Measurements from ENCODE around the gene CAMTA1. TPM values are rescaled to one million over a fixed set of nuclear protein-coding genes. Genes with fewer than 3 reads are reported as not detected.

CAMTA1 gene
- total and polyA plus RNA-seq, 8 donors = 42.8 to 213 (median 118) TPM

GRCh38 chr1:7482077-7482476, 696.8 kb downstream of the CAMTA1 start:
- peaks cover 0 to 15% (median 6%) of the 10 kb centered on the region in 4 donors for H3K4me1 ChIP-seq
- H3K9me3 ChIP-seq = no peaks in the 10 kb centered on the region
- no peak overlapping the region for H3K27ac ChIP-seq
- no peak overlapping the region for H3K4me3 ChIP-seq
- no peaks in the 10 kb centered on the region for H3K36me3 ChIP-seq
- WGBS, 5 donors = 64 to 82% (median 71%) methylated on average over 6 of the region's 6 CpGs
- H3K27me3 ChIP-seq = no peaks in the 10 kb centered on the region
- no peak for DNase-seq
- intact Hi-C loops (cut with DNase I; ENCODE audit: low total_unique reads) = no loop called here
- TF ChIP-seq POLR2A (IDR thresholded peaks at IDR 0.05) = no peak
- TF ChIP-seq CTCF (IDR thresholded peaks at IDR 0.05) = no peak
- no peak for TF ChIP-seq EP300 (IDR thresholded peaks at IDR 0.05)
- TF ChIP-seq POLR2AphosphoS5 (IDR thresholded peaks at IDR 0.05) = no peak

DNA sequence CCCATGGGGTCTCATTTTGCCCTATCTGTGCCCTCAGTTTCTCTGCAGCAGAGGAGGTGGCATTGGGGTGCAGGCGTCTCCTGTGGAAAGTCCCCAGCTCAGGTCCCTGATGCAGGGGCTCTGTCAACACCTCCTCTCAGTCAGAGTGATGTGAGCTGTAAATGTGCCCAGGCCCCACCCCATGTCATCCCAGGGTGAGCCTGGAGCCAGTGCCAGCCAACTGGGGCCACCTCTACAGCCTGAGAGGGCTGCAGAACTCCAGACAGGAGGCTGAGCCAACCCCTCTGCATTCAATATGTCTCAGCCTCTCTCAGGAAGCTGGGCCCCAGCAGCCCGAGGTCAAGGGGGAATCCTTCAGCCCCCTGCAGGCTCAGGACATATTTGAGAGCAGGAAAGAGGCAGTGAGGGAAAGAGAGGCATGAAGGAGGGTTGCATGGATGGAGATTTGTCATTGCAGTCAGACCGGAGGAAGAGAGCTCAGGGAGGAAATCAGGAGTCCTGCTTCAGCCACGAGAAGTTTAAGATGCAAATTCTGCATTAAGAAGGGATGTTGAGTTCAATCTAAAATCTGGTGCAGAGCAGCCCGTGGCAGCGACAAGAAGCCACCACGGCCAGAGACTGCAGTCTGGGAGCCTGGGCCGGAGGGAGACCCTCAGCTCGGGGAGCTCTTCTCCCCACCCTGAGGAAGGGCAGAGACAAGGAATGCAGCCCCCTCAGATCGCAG, 697.7 kb downstream of the CAMTA1 start:
- intact Hi-C loops (cut with DNase I; ENCODE audit: low total_unique reads) = no loop called here
- H3K4me1 ChIP-seq = peaks cover 0 to 12% (median 6%) of the 10 kb centered on the region in 4 donors
- no peak for DNase-seq
- no peaks in the 10 kb centered on the region for H3K9me3 ChIP-seq
- no peak overlapping the region for H3K27ac ChIP-seq
- no peaks in the 10 kb centered on the region for H3K36me3 ChIP-seq
- TF ChIP-seq POLR2AphosphoS5 (IDR thresholded peaks at IDR 0.05) = no peak
- no peak for TF ChIP-seq CTCF (IDR thresholded peaks at IDR 0.05)
- TF ChIP-seq EP300 (IDR thresholded peaks at IDR 0.05) = no peak
- TF ChIP-seq POLR2A (IDR thresholded peaks at IDR 0.05) = no peak
- H3K4me3 ChIP-seq = no peak overlapping the region
- no peaks in the 10 kb centered on the region for H3K27me3 ChIP-seq
- WGBS, 5 donors = 62 to 70% (median 66%) methylated on average over 9 to 10 of the region's 10 CpGs

DNA sequence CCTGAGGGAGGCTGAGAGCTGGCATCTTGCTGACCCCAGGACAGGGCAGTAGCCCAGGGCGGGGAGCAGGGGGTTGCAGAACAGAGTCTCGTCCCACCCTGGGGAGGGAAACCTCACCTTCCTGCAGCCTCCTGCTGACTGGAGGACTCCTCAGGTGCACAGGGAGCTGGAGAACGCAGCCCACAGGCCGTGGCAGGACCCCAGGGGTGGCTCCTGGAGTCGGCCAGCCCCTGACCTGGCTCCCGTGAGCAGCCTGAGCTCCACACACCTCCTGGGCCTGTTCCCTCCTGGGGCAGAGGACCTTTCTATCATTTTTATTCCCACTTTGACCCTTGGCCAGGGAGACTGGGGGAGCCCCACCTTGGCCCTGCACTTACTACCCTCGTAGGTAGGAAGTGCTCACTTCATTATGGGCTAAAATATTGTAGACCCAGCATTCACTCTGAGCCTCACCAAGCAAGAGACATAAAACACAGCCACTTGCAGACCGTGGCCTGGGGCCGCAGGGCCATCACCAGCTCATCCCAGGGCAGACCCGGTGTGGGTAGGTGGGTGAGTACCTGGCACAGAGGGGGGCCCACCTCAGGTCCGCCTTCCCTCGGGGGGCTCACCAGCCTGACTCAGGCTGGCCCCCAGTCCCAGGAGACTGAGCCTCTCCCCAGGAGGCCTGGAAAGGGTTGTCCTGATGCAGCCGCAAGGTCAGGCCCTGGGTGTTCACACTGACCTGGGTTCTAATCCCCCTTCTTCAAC, 698.6 kb downstream of the CAMTA1 start:
- 73 to 89% (median 82%) methylated on average over 6 to 13 of the region's 13 CpGs for WGBS, 5 donors
- H3K27me3 ChIP-seq = no peaks in the 10 kb centered on the region
- H3K27ac ChIP-seq = no peak overlapping the region
- no peak overlapping the region for H3K4me3 ChIP-seq
- peaks cover 0 to 5% (median 2%) of the 10 kb centered on the region in 4 donors for H3K4me1 ChIP-seq
- TF ChIP-seq CTCF (IDR thresholded peaks at IDR 0.05) (no peak), POLR2AphosphoS5 (IDR thresholded peaks at IDR 0.05) (no peak), POLR2A (IDR thresholded peaks at IDR 0.05) (no peak), EP300 (IDR thresholded peaks at IDR 0.05) (no peak)
- no peak for DNase-seq
- no peaks in the 10 kb centered on the region for H3K36me3 ChIP-seq
- intact Hi-C loops (cut with DNase I; ENCODE audit: low total_unique reads) = no loop called here
- H3K9me3 ChIP-seq = no peaks in the 10 kb centered on the region

- intact Hi-C loops (cut with DNase I; ENCODE audit: low total_unique reads) = no loop called here
- no peak overlapping the region for H3K27ac ChIP-seq
- no peaks in the 10 kb centered on the region for H3K4me1 ChIP-seq
- H3K4me3 ChIP-seq = no peak overlapping the region
- WGBS, 5 donors = 81 to 88% (median 83%) methylated on average over 6 to 10 of the region's 10 CpGs
- no peaks in the 10 kb centered on the region for H3K36me3 ChIP-seq
- no peaks in the 10 kb centered on the region for H3K9me3 ChIP-seq
- no peaks in the 10 kb centered on the region for H3K27me3 ChIP-seq
- no peak for DNase-seq
- no peak for TF ChIP-seq CTCF (IDR thresholded peaks at IDR 0.05)
- no peak for TF ChIP-seq POLR2A (IDR thresholded peaks at IDR 0.05)
- no peak for TF ChIP-seq POLR2AphosphoS5 (IDR thresholded peaks at IDR 0.05)
- no peak for TF ChIP-seq EP300 (IDR thresholded peaks at IDR 0.05)
Measured at GRCh38 chr1:7485086-7485780, 700.0 kb downstream of the CAMTA1 start.

All from stomach (tissue), 9 donors.